GM18526 (cell line): ENCODE measurements around the gene TMEM235.

Experiments
- POLR2A ChIP-seq: IDR thresholded peaks from 3 replicates; pipeline ENCODE4 v1.6.1; 2011; ENCODE audit not compliant: insufficient read length; ENCODE audit errors: extremely low read depth

TMEM235 gene

DNA sequence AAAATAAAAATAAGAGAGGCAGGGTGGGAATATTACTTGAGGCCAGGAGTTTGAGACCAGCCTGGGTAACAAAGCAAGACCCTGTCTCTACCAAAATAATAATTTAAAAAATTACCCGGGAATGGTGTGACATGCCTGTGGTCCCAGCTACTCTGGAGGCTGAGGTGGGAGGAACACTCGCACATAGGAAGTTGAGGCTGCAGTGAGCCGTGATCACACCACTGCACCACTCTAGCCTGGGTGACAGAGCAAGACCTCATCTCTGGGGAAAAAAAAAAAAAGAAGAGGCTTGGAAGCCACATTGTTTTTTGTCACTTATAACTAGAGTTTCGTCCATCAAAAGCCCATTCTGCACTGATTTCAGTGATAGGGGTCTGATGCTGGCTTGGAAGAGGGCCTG lies 3.3 kb upstream of the TMEM235 start:
- no peak for TF ChIP-seq POLR2A

- no peak for TF ChIP-seq POLR2A
Observed at GRCh38 chr17:78230252-78230962, 1.0 kb upstream of the TMEM235 start.

- no peak for TF ChIP-seq POLR2A
Observed at GRCh38 chr17:78231991-78232858, 794 bp downstream of the TMEM235 start.

- no peak for TF ChIP-seq POLR2A
Observed at GRCh38 chr17:78232859-78233173, 1.4 kb downstream of the TMEM235 start.

- no peak for TF ChIP-seq POLR2A
Observed at GRCh38 chr17:78233678-78234077, 2.2 kb downstream of the TMEM235 start.

- TF ChIP-seq POLR2A: no peak
Observed at GRCh38 chr17:78234261-78234865, 2.9 kb downstream of the TMEM235 start.

DNA sequence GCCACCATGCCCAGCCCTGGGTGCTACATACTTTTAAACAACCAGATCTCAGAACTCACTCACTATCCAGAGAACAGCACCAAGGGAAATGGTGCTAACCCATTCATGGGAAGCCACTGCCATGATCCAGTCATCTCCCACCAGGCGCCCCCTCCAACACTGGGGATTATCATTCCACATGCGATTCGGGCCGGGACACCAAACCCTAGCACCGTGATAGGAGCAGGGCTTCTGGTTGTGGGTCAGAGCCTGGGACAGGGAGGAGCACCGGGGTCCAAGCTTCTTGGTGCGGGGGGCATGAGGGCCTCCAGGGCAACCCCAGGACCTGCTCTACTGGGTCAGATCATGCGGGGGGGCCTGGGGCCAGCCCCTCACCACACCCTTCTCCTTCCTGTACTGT lies 4.5 kb downstream of the TMEM235 start:
- TF ChIP-seq POLR2A: no peak

GRCh38 chr17:78236362-78237127 lies 5.1 kb downstream of the TMEM235 start:
- TF ChIP-seq POLR2A: no peak

GRCh38 chr17:78237401-78238012 lies 6.1 kb downstream of the TMEM235 start:
- TF ChIP-seq POLR2A: no peak

DNA sequence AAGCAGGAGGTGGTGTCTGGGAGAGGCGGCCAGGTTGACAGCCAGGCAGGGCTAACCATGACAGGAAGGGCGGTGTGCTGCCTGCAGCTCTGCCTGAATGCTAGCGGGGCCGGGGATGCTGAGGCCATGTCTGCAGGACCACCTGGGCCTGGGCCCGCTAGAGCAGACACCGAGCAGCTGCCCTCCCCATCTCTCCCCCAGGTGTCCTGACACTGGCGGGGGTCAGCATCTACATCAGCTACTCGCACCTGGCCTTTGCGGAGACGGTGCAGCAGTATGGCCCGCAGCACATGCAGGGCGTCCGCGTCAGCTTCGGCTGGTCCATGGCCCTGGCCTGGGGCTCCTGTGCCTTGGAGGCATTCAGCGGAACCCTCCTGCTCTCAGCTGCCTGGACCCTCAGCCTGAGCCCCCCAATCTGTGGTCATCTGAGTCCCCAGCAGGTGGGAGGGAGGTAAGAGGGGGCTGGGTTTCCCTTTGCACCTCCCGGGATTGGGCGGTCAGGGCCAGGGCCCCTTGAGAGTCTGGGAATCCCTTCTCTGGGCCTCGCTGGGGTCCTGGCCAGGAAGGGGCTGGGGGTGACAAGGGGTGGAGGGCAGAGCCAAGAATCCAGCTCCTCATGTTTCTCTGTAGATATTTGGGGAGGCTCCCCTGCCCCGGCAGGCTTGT lies 7.5 kb downstream of the TMEM235 start:
- TF ChIP-seq POLR2A: no peak

DNA sequence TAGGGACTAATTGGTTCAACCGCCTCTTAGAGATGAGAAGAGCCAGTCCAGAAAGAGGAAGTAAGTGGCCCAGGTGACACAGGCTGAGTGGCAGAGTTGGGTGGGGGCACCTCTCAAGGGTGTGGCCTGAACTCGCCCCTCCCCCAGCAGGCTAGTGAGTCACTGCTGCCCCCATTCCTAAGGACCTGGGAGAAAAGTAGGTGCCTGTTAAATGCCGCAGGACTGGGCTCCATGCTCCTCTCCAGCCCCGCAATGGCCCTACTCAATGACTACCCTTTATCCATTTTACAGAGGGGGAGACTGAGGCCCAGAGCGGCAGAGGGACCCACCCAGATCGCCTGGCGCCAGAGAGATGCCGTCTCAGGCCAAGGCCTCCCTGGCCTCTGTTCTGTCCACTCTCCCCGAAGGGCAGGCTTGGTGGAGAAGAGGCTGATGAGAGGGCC lies 8.1 kb downstream of the TMEM235 start:
- TF ChIP-seq POLR2A: no peak

DNA sequence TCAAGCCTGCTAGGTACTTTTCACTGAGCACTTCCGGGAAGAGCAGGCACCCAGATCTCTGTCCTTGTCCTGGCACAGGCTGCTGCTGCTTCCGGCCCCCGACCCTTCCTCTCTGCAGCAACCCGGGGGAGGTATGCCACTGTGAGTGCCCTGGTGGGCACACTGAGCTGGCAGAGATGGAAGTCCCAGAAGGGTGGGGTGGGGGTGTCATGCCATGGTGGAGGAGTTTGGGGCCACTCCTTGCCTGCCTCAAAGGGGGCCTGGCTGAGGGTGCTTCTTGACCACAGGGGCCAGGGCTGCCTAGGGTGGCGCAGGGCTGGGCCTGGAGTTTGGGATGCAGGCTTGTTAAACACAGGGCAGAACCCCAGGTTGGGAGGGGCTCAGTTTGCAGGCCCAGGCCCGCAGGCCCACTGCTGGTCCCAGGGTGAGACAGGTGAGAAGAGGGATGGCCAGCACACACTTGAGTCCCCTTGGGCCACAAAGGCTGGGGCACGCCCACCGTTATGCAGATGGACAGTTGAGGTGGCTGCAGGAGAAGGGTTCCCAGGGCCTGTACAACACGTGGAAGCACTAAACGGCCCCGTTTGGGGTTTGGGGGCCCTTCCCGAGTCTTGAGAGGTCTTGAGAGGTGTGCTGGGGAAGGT lies 8.7 kb downstream of the TMEM235 start:
- TF ChIP-seq POLR2A: no peak

DNA sequence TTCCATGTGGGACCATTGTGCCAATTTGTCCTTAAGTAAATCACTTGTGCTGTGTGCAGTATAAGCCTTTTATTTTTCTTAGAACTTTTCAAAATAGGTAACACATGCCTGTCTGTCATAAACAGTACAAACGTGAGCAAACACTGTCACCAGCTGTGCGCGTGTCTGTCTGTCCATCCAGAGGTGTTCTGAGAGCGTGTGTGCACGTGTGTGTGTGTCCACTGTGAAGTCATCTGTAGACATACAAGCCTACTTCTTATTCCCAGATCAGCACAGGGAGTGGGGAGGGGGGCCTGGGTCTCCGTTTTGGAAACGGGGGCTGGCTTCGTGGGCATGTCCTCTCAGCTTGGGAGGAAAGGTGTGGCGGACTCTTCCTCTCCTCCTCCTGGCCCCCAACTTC lies 9.4 kb downstream of the TMEM235 start:
- no peak for TF ChIP-seq POLR2A
